TTC549 (cell line): ENCODE measurements around the gene AUNIP.

ENCODE experiments used
- FAIRE-seq: peaks from 2 replicates; lab custom pipeline; 2012; peaks lifted over from hg19 to GRCh38; lab: Jason Lieb, UNC

AUNIP gene

GRCh38 chr1:25825605-25826004 is 33.7 kb downstream of the AUNIP start:
- FAIRE-seq = no peak

- no peak for FAIRE-seq
These were observed 37.6 kb downstream of the AUNIP start for GRCh38 chr1:25821630-25822091.

GRCh38 chr1:25821112-25821476 is 38.2 kb downstream of the AUNIP start:
- FAIRE-seq = no peak

GRCh38 chr1:25820247-25821111 is 38.8 kb downstream of the AUNIP start:
- FAIRE-seq = no peak

GRCh38 chr1:25819491-25820246 is 39.6 kb downstream of the AUNIP start, which contains the start of gene MTFR1L:
Gene MTFR1L, plus strand, starts transcription at chr1:25819954. Its CDS starts 3,151 bp downstream, at chr1:25823105.
- FAIRE-seq = no peak

GRCh38 chr1:25818569-25818968 is 40.7 kb downstream of the AUNIP start:
- no peak for FAIRE-seq

- no peak for FAIRE-seq
These were observed 41.3 kb downstream of the AUNIP start for GRCh38 chr1:25817840-25818501.

- no peak for FAIRE-seq
These were observed 43.0 kb downstream of the AUNIP start for GRCh38 chr1:25816112-25816718.

GRCh38 chr1:25815208-25816111 is 43.8 kb downstream of the AUNIP start:
- no peak for FAIRE-seq

- FAIRE-seq = no peak
These were observed 44.6 kb downstream of the AUNIP start for GRCh38 chr1:25814549-25815087.

GRCh38 chr1:25813734-25814471 is 45.4 kb downstream of the AUNIP start:
- no peak for FAIRE-seq

GRCh38 chr1:25813071-25813733 is 46.1 kb downstream of the AUNIP start:
- FAIRE-seq = no peak

- no peak for FAIRE-seq
These were observed 47.7 kb downstream of the AUNIP start for GRCh38 chr1:25811384-25812082.

- FAIRE-seq = no peak
These were observed 48.6 kb downstream of the AUNIP start for GRCh38 chr1:25810341-25811299.

GRCh38 chr1:25809929-25810328 is 49.3 kb downstream of the AUNIP start:
- no peak for FAIRE-seq

GRCh38 chr1:25809283-25809926 is 49.9 kb downstream of the AUNIP start:
- FAIRE-seq = no peak
